CD14-positive monocyte (primary cell): Measurements from ENCODE around the gene OTX1. TPM values are rescaled to one million over a fixed set of nuclear protein-coding genes. Genes with fewer than 3 reads are reported as not detected.

Experiments
- DNase-seq, 3 donors: peaks; one replicate each; pipeline ENCODE4 v3.0.0-alpha.2; 2011 to 2022
- H2AFZ ChIP-seq: 2 replicates; pipeline ENCODE4 v1.6.0; 2012; ENCODE audit warnings: mild to moderate bottlenecking, low read depth, low read length, inconsistent platforms; ENCODE audit not compliant: insufficient read depth, poor library complexity, severe bottlenecking
- H3K27ac ChIP-seq, 2 donors: 1 replicate in 1 of 2; 2 replicates in 1 of 2; pipeline ENCODE4 v1.5.1; 2012 to 2013; ENCODE audit warnings: low read length in 2 of 2, control low read depth in 1 of 2, inconsistent platforms in 1 of 2, low read depth in 1 of 2, mild to moderate bottlenecking in 1 of 2
- H3K27me3 ChIP-seq, 2 donors: one replicate each; pipeline versions ENCODE4 v1.6.0 to v1.6.1; 2011 to 2013; ENCODE audit warnings: low read length in 2 of 2; ENCODE audit not compliant: control insufficient read depth in 2 of 2, insufficient read depth in 2 of 2
- H3K36me3 ChIP-seq, 2 donors: replicated peaks in 1 of 2; 1 replicate in 1 of 2; 2 replicates in 1 of 2; pipeline versions ENCODE4 v1.5.1 to v1.6.1; 2012 to 2013; ENCODE audit warnings: low read length in 2 of 2, control low read depth in 1 of 2, inconsistent platforms in 1 of 2, mild to moderate bottlenecking in 1 of 2; ENCODE audit not compliant: insufficient read depth in 2 of 2, control insufficient read depth in 1 of 2
- H3K4me1 ChIP-seq, 2 donors: 1 replicate in 1 of 2; 2 replicates in 1 of 2; pipeline versions ENCODE4 v1.5.1 to v1.6.1; 2012 to 2013; ENCODE audit warnings: low read length in 2 of 2, control low read depth in 1 of 2, inconsistent platforms in 1 of 2, mild to moderate bottlenecking in 1 of 2, moderate library complexity in 1 of 2; ENCODE audit not compliant: insufficient read depth in 2 of 2, control insufficient read depth in 1 of 2
- H3K4me2 ChIP-seq: replicated peaks from 2 replicates; pipeline ENCODE3; 2012; ENCODE audit warnings: low read length, moderate library complexity, mild to moderate bottlenecking; ENCODE audit not compliant: poor library complexity, severe bottlenecking; ENCODE audit errors: extremely low read depth
- H3K4me3 ChIP-seq, 3 experiments: fragments of 200-600 bp in 1 of 3; sonication (generic) in 1 of 3; replicated peaks in 1 of 3; 1 replicate in 2 of 3; 2 replicates in 1 of 3; pipeline ENCODE4 v1.5.1; 2011 to 2013; ENCODE audit warnings: low read length in 3 of 3, mild to moderate bottlenecking in 3 of 3, control low read depth in 2 of 3, low read depth in 2 of 3, inconsistent platforms in 1 of 3, moderate library complexity in 1 of 3
- H3K79me2 ChIP-seq: 2 replicates; pipeline ENCODE4 v1.6.0; 2012; ENCODE audit warnings: mild to moderate bottlenecking, control low read depth, inconsistent platforms, low read length, moderate library complexity; ENCODE audit not compliant: insufficient read depth
- H3K9ac ChIP-seq: 2 replicates; pipeline ENCODE4 v1.6.0; 2017; ENCODE audit warnings: low read length, mild to moderate bottlenecking; ENCODE audit not compliant: insufficient read depth, poor library complexity, severe bottlenecking
- H3K9me3 ChIP-seq, 2 donors: replicated peaks in 1 of 2; 1 replicate in 1 of 2; 2 replicates in 1 of 2; pipeline versions ENCODE4 v1.5.1 to v1.6.1; 2012 to 2013; ENCODE audit warnings: low read length in 2 of 2, control low read depth in 1 of 2; ENCODE audit not compliant: control insufficient read depth in 1 of 2, insufficient read depth in 1 of 2
- H4K20me1 ChIP-seq: 2 replicates; pipeline ENCODE4 v1.6.0; 2012; ENCODE audit warnings: mild to moderate bottlenecking, low read length, control low read depth, moderate library complexity; ENCODE audit not compliant: insufficient read depth
- H3K27ac Mint-ChIP-seq, 7 donors: one replicate each; pipeline ENCODE4 v1.8.0; 2020; ENCODE audit warnings: mild to moderate bottlenecking in 7 of 7, mixed read lengths in 7 of 7, moderate library complexity in 6 of 7, inconsistent platforms in 2 of 7
- H3K27me3 Mint-ChIP-seq, 3 donors: one replicate each; pipeline ENCODE4 v1.8.0; 2021 to 2022; ENCODE audit warnings: low read depth in 3 of 3, mild to moderate bottlenecking in 3 of 3, mixed read lengths in 3 of 3, moderate library complexity in 3 of 3, inconsistent platforms in 1 of 3
- H3K36me3 Mint-ChIP-seq, 2 donors: one replicate each; pipeline ENCODE4 v1.8.0; 2020; ENCODE audit warnings: mixed read lengths in 2 of 2, inconsistent platforms in 1 of 2, mild to moderate bottlenecking in 1 of 2
- H3K4me1 Mint-ChIP-seq: one replicate; pipeline ENCODE4 v1.8.0; 2020; ENCODE audit warnings: mild to moderate bottlenecking, mixed read lengths
- H3K4me3 Mint-ChIP-seq, 2 donors: one replicate each; pipeline ENCODE4 v1.8.0; 2020; ENCODE audit warnings: mild to moderate bottlenecking in 2 of 2, mixed read lengths in 2 of 2, moderate library complexity in 1 of 2
- H3K9me3 Mint-ChIP-seq, 7 donors: one replicate each; pipeline ENCODE4 v1.8.0; 2020 to 2022; ENCODE audit warnings: mixed read lengths in 7 of 7, mild to moderate bottlenecking in 6 of 7, moderate library complexity in 6 of 7, inconsistent platforms in 2 of 7
- WGBS: methylation state at CpG from one replicate; pipeline ENCODE4 v1.1.5; 2013; ENCODE audit warnings: missing lambda C conversion rate; ENCODE audit not compliant: insufficient coverage; 5-methylcytosine and 5-hydroxymethylcytosine counted together
- intact Hi-C, 2 donors: fragments of 100-400 bp; cut with micrococcal nuclease; formaldehyde crosslinking; loops; one replicate each; pipeline versions ENCODE4 v1.15.0 to v1.15.1; 2023
- polyA plus RNA-seq, 3 donors: library from polyadenylated mRNA; depleted of rRNA in 1 of 3; unstranded in 2 of 3; stranded (reverse) in 1 of 3; fragments of 300-500 nt in 2 of 3; fragments of >200 nt in 1 of 3; fragmentation: Illumina TruSeq in 2 of 3; gene quantifications; 1 replicate in 2 of 3; 2 replicates in 1 of 3; pipeline ENCODE4 v1.2.3, GENCODE V29; 2012 to 2021
- TF ChIP-seq, protein P1 (sequence below): fragments of 200-600 bp; IDR thresholded peaks from one replicate; pipeline ENCODE4 v1.8.0; 2022; ENCODE audit warnings: antibody characterized with exemption, mild to moderate bottlenecking

Gene OTX1
- polyA plus RNA-seq, 3 donors = not detected

DNA sequence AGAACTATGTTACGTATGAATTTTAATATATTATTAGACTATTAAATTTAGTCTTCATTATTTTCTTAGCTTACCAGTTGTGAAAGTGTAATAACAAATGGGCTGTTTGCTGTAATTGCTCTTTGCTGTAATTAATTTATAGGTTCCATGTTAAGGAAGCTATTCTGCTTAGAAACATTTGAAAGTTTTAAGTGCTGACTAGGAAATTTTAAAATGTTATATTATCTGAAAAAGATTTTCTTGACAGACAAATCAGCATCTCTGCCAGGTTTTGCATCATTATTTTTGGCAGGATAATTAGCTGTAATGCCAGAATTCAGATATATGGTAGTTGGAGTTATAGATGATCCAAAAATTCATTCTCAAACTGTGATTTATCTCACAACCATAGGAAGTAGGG is 42.2 kb downstream of the OTX1 start:
- no CpG with 5 or more reads among the region's 1 CpG for WGBS
- Mint-ChIP-seq H3K27me3 (peaks cover 1 to 3% (median 3%) of the 10 kb centered on the region in 3 donors), H3K4me1 (no peaks in the 10 kb centered on the region)

DNA sequence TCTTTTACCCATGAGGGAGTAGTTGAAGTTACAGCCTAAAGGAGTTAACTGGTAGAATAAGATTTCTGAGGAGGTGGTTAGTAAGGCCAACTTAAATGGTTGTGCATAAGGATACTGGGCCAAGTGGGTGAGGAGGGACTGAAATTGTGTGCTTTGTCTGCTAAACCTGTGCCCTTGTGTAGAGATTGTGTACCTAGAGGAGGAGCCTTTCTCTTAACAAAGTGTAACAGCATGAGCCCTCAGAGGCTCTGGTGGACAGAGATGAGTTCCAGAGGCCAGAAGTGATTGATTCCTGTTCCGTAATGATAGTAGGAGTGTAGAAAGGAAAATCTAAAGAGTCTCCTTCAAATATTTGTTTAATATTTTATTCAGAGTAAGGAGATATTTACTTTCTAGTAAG is 42.9 kb downstream of the OTX1 start:
- no peak overlapping the region for H3K4me3 Mint-ChIP-seq

More for the DNA sequence above, 42.2 kb downstream of the OTX1 start:
- Histone ChIP-seq H3K9me3 (no peaks in the 10 kb centered on the region), H3K4me3 (no peak overlapping the region), H4K20me1 (no peaks in the 10 kb centered on the region), H3K27ac (no peak overlapping the region), H3K4me2 (no peak overlapping the region), H3K9ac (no peak overlapping the region), H3K36me3 (no peaks in the 10 kb centered on the region), H3K27me3 (no peaks in the 10 kb centered on the region), H3K79me2 (no peaks in the 10 kb centered on the region), H2AFZ (no peak overlapping the region), H3K4me1 (no peaks in the 10 kb centered on the region)
- no peak overlapping the region for H3K4me3 Mint-ChIP-seq
- H3K9me3 Mint-ChIP-seq = peaks cover 2 to 10% (median 6%) of the 10 kb centered on the region in 7 donors
- no peak overlapping the region for H3K27ac Mint-ChIP-seq
- no peak for DNase-seq
- intact Hi-C loops = no loop called here
- no peaks in the 10 kb centered on the region for H3K36me3 Mint-ChIP-seq
- TF ChIP-seq, protein P1, sequence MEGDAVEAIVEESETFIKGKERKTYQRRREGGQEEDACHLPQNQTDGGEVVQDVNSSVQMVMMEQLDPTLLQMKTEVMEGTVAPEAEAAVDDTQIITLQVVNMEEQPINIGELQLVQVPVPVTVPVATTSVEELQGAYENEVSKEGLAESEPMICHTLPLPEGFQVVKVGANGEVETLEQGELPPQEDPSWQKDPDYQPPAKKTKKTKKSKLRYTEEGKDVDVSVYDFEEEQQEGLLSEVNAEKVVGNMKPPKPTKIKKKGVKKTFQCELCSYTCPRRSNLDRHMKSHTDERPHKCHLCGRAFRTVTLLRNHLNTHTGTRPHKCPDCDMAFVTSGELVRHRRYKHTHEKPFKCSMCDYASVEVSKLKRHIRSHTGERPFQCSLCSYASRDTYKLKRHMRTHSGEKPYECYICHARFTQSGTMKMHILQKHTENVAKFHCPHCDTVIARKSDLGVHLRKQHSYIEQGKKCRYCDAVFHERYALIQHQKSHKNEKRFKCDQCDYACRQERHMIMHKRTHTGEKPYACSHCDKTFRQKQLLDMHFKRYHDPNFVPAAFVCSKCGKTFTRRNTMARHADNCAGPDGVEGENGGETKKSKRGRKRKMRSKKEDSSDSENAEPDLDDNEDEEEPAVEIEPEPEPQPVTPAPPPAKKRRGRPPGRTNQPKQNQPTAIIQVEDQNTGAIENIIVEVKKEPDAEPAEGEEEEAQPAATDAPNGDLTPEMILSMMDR = no peak

More for the DNA sequence above, 42.9 kb downstream of the OTX1 start:
- H3K27me3 ChIP-seq = no peaks in the 10 kb centered on the region
- H3K4me2 ChIP-seq = no peak overlapping the region
- Mint-ChIP-seq H3K9me3 (peaks cover 2 to 11% (median 7%) of the 10 kb centered on the region in 7 donors), H3K27ac (no peak overlapping the region), H3K36me3 (no peaks in the 10 kb centered on the region), H3K4me1 (no peaks in the 10 kb centered on the region), H3K27me3 (peaks cover 1 to 3% (median 3%) of the 10 kb centered on the region in 3 donors)
- intact Hi-C loops = no loop called here
- H3K79me2 ChIP-seq = no peaks in the 10 kb centered on the region
- H3K9me3 ChIP-seq = no peaks in the 10 kb centered on the region
- H4K20me1 ChIP-seq = no peaks in the 10 kb centered on the region
- H3K4me1 ChIP-seq = no peaks in the 10 kb centered on the region
- no peak overlapping the region for H3K27ac ChIP-seq
- H3K4me3 ChIP-seq = no peak overlapping the region
- no peak for DNase-seq
- no peaks in the 10 kb centered on the region for H3K36me3 ChIP-seq
- TF ChIP-seq, protein P1 = no peak
- H2AFZ ChIP-seq = no peak overlapping the region
- H3K9ac ChIP-seq = no peak overlapping the region
- no CpG with 5 or more reads among the region's 1 CpG for WGBS
